Fibroblast of lung (primary cell): ENCODE measurements around the gene TENM3. TPM values are rescaled to one million over a fixed set of nuclear protein-coding genes. Genes with fewer than 3 reads are reported as not detected.

ENCODE experiments used
- DNase-seq, 2 donors: peaks; one replicate each; pipeline versions ENCODE4 v3.0.0 to v3.0.0-alpha.2; 2010; ENCODE audit warnings: low read depth in 2 of 2
- H2AFZ ChIP-seq: 2 replicates; pipeline ENCODE4 v1.5.1; 2012; ENCODE audit warnings: low read length, control low read depth, inconsistent platforms
- H3K27ac ChIP-seq: 2 replicates; pipeline ENCODE4 v1.5.1; 2011; ENCODE audit warnings: low read length, control low read depth; ENCODE audit not compliant: insufficient read depth
- H3K27me3 ChIP-seq: 2 replicates; pipeline ENCODE4 v1.5.1; 2011; ENCODE audit warnings: mild to moderate bottlenecking, low read length; ENCODE audit not compliant: control insufficient read depth, insufficient read depth
- H3K36me3 ChIP-seq: 2 replicates; pipeline ENCODE4 v1.5.1; 2011; ENCODE audit warnings: low read length; ENCODE audit not compliant: control insufficient read depth, insufficient read depth
- H3K4me1 ChIP-seq: 2 replicates; pipeline ENCODE4 v1.5.1; 2011; ENCODE audit warnings: low read length; ENCODE audit not compliant: control insufficient read depth, insufficient read depth; ENCODE audit errors: extremely low read depth
- H3K4me2 ChIP-seq: 2 replicates; pipeline ENCODE4 v1.5.1; 2011; ENCODE audit warnings: low read length, control low read depth; ENCODE audit not compliant: insufficient read depth; ENCODE audit errors: extremely low read depth
- H3K4me3 ChIP-seq, 4 experiments: fragments of 200-600 bp in 1 of 4; sonication (generic) in 1 of 4; replicated peaks in 1 of 4; 2 replicates each; pipeline ENCODE4 v1.5.1; 2011 to 2016; ENCODE audit warnings: low read length in 4 of 4, low read depth in 3 of 4, mild to moderate bottlenecking in 3 of 4, control low read depth in 2 of 4, inconsistent platforms in 1 of 4, mixed read lengths in 1 of 4; ENCODE audit not compliant: insufficient read depth in 1 of 4; ENCODE audit errors: control extremely low read depth in 1 of 4
- H3K79me2 ChIP-seq: 2 replicates; pipeline ENCODE4 v1.5.1; 2012; ENCODE audit warnings: mild to moderate bottlenecking, low read length, inconsistent platforms; ENCODE audit not compliant: control insufficient read depth, insufficient read depth
- H3K9ac ChIP-seq: 2 replicates; pipeline ENCODE4 v1.5.1; 2011; ENCODE audit warnings: mild to moderate bottlenecking, low read length, control low read depth; ENCODE audit not compliant: insufficient read depth
- H3K9me3 ChIP-seq: 2 replicates; pipeline ENCODE4 v1.5.1; 2012; ENCODE audit warnings: low read depth, low read length; ENCODE audit not compliant: control insufficient read depth, insufficient read depth
- H4K20me1 ChIP-seq: 2 replicates; pipeline ENCODE4 v1.5.1; 2011; ENCODE audit warnings: low read length; ENCODE audit not compliant: control insufficient read depth, insufficient read depth; ENCODE audit errors: extremely low read depth
- EZH2 ChIP-seq: IDR thresholded peaks from 2 replicates; pipeline ENCODE4 v1.5.1; 2012; ENCODE audit warnings: low read length, control low read depth, mild to moderate bottlenecking; ENCODE audit errors: missing control alignments
- polyA plus RNA-seq, 2 donors: library from polyadenylated mRNA; depleted of rRNA in 1 of 2; stranded (reverse) in 1 of 2; unstranded in 1 of 2; fragments of >200 nt; gene quantifications; 2 replicates each; pipeline ENCODE4 v1.2.1, GENCODE V29; 2011 to 2012; ENCODE audit warnings: missing spikeins in 1 of 2
- total RNA-seq: library from RNA; depleted of rRNA; stranded (reverse); fragments of >200 nt; gene quantifications from 2 replicates; pipeline ENCODE4 v1.2.1, GENCODE V29; 2014
- TF ChIP-seq, protein P1 (sequence below), 2 donors: IDR thresholded peaks in 1 of 2; conservative IDR thresholded peaks in 1 of 2; 1 replicate in 1 of 2; 2 replicates in 1 of 2; pipeline ENCODE4 v1.5.1; 2011 to 2012; ENCODE audit warnings: low read length in 2 of 2, control low read depth in 1 of 2, inconsistent platforms in 1 of 2, low read depth in 1 of 2, mild to moderate bottlenecking in 1 of 2

The TENM3 gene
- total and polyA plus RNA-seq, 2 donors (not counting 1 experiment from before 2014, with no cell fraction given) = 2.7 to 3.6 TPM

DNA sequence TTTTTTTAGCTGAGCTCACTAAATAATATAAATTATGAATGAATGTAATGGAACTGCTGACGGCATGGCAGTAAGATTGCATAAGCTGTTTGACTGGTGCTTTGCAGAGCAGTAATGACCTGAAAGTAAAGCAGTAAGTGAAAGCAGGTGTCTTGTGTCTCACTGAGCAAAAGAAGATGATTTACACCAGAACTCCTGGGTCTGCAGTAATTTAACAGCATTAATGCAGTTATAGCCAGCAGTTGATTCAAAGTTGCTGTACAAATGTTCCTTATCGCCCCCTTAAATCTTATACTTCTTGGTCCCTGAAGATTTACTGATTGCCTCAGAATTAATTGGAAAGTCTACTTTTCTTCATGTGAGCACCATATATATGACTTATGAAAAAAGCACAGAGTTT lies 486.3 kb downstream of the TENM3 start:
- no peaks in the 10 kb centered on the region for H3K79me2 ChIP-seq
- no peak overlapping the region for H3K4me3 ChIP-seq
- no peaks in the 10 kb centered on the region for H3K36me3 ChIP-seq
- H3K4me1 ChIP-seq = no peaks in the 10 kb centered on the region
- no peak overlapping the region for H3K27ac ChIP-seq
- H3K27me3 ChIP-seq = no peaks in the 10 kb centered on the region
- TF ChIP-seq, protein P1, sequence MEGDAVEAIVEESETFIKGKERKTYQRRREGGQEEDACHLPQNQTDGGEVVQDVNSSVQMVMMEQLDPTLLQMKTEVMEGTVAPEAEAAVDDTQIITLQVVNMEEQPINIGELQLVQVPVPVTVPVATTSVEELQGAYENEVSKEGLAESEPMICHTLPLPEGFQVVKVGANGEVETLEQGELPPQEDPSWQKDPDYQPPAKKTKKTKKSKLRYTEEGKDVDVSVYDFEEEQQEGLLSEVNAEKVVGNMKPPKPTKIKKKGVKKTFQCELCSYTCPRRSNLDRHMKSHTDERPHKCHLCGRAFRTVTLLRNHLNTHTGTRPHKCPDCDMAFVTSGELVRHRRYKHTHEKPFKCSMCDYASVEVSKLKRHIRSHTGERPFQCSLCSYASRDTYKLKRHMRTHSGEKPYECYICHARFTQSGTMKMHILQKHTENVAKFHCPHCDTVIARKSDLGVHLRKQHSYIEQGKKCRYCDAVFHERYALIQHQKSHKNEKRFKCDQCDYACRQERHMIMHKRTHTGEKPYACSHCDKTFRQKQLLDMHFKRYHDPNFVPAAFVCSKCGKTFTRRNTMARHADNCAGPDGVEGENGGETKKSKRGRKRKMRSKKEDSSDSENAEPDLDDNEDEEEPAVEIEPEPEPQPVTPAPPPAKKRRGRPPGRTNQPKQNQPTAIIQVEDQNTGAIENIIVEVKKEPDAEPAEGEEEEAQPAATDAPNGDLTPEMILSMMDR (conservative IDR thresholded peaks at IDR 0.05 in 1 of 2, IDR thresholded peaks at IDR 0.05 in 1 of 2; ENCODE audit: low read depth in 1 of 2, low read length in 2 of 2) = no peak
- TF ChIP-seq EZH2 = no peak
- no peak for DNase-seq
- H3K9me3 ChIP-seq = no peaks in the 10 kb centered on the region
- no peak overlapping the region for H2AFZ ChIP-seq
- no peak overlapping the region for H3K9ac ChIP-seq
- no peaks in the 10 kb centered on the region for H4K20me1 ChIP-seq
- H3K4me2 ChIP-seq = no peak overlapping the region

DNA sequence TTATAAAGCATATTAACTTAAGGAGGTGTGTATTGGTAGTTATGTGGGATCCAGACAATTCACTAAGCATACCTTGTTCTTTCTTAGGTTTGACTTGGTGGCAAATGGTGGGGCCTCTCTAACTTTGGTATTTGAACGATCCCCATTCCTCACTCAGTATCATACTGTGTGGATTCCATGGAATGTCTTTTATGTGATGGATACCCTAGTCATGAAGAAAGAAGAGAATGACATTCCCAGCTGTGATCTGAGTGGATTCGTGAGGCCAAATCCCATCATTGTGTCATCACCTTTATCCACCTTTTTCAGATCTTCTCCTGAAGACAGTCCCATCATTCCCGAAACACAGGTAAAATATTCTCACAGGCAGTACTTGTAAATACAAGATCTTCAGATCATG lies 487.6 kb downstream of the TENM3 start:
- Histone ChIP-seq H4K20me1 (no peaks in the 10 kb centered on the region), H3K4me3 (no peak overlapping the region), H3K4me1 (no peaks in the 10 kb centered on the region), H3K27me3 (no peaks in the 10 kb centered on the region), H3K79me2 (no peaks in the 10 kb centered on the region), H3K4me2 (no peak overlapping the region), H3K27ac (no peak overlapping the region), H3K36me3 (no peaks in the 10 kb centered on the region), H3K9me3 (no peaks in the 10 kb centered on the region), H2AFZ (no peak overlapping the region), H3K9ac (no peak overlapping the region)
- TF ChIP-seq EZH2 = no peak
- TF ChIP-seq, protein P1 (conservative IDR thresholded peaks at IDR 0.05 in 1 of 2, IDR thresholded peaks at IDR 0.05 in 1 of 2; ENCODE audit: low read depth in 1 of 2, low read length in 2 of 2) = no peak
- no peak for DNase-seq

DNA sequence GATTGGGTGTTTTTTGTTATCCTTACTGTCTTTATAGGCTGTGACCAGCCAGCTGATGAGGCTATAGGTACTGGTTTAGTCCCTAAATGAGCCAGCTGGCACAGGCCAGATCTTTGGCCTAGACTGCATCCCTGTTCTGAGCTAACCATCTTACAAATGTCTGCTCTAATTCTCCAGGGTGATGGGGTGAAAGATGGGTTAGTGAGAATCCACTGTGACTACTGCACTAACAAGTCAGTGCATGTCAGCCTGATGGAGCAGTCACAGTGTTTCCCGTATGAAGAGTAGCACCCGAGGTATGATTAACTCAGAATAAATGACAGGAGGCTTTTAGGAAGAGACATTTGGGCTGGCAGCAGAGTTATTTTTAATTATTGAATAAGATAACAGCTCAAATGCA lies 493.0 kb downstream of the TENM3 start:
- no peak for DNase-seq

More for the DNA sequence above, 493.0 kb downstream of the TENM3 start:
- no peaks in the 10 kb centered on the region for H4K20me1 ChIP-seq
- H2AFZ ChIP-seq = no peak overlapping the region
- H3K9me3 ChIP-seq = no peaks in the 10 kb centered on the region
- H3K4me1 ChIP-seq = no peaks in the 10 kb centered on the region
- no peak overlapping the region for H3K4me2 ChIP-seq
- TF ChIP-seq EZH2 = no peak
- TF ChIP-seq, protein P1 (conservative IDR thresholded peaks at IDR 0.05 in 1 of 2, IDR thresholded peaks at IDR 0.05 in 1 of 2; ENCODE audit: low read depth in 1 of 2, low read length in 2 of 2) = no peak
- no peak overlapping the region for H3K27ac ChIP-seq
- no peaks in the 10 kb centered on the region for H3K27me3 ChIP-seq
- H3K79me2 ChIP-seq = no peaks in the 10 kb centered on the region
- H3K4me3 ChIP-seq = no peak overlapping the region
- no peak overlapping the region for H3K9ac ChIP-seq
- H3K36me3 ChIP-seq = no peaks in the 10 kb centered on the region
